Ecto neural progenitor cell (in vitro differentiated cells): ENCODE results near the gene SPRYD4.
A peak's percentile ranks its signal among the peaks of the same experiment; 100 is the strongest.

Experiments
- DNase-seq: peaks from one replicate; pipeline ENCODE4 v3.0.0-alpha.2; 2018; ENCODE audit warnings: low spot score

SPRYD4 gene

DNA sequence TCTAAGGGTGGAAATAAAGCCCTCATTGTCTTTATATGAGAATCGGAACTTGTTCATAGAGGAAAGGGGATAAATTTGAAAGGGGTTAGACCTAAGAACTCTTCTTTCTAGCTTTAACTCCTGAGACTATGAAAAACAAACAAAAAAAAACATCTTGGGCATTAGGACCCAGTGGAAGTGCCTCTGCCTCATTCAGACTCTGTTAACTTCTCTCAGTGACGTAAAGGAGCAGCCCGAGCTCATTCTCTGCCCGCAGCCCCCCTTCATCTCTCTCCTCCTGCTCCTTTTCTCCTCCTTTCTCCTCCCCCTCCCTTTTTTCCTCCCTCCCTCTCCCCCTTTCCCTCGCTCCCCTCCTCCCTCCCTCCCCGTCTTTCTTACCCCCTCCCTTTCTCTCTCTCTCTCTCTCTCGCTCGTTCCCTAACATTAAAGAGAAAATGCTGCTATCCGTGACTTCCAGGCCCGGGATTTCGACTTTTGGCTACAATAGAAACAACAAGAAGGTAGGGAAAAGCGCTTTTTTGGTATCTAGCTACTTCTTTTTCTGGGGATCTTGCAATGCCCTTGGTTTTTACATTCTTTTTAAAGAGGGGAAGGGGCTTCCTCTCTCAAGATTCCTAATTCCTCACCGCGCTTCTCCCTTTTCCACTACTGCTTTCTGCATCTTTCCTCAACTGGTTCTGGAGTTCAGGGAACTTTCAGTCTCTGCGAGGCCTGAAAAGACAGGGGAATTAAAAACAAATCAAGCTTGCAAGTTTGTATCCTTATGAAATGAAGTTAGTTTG lies 53.4 kb downstream of the SPRYD4 start, which contains the start of gene RBMS2:
RBMS2 (plus strand) TSS at position 231 of the 782 bp plus-strand sequence; CDS start at position 435, 204 bp downstream.
- peak; percentile 85 for DNase-seq

DNA sequence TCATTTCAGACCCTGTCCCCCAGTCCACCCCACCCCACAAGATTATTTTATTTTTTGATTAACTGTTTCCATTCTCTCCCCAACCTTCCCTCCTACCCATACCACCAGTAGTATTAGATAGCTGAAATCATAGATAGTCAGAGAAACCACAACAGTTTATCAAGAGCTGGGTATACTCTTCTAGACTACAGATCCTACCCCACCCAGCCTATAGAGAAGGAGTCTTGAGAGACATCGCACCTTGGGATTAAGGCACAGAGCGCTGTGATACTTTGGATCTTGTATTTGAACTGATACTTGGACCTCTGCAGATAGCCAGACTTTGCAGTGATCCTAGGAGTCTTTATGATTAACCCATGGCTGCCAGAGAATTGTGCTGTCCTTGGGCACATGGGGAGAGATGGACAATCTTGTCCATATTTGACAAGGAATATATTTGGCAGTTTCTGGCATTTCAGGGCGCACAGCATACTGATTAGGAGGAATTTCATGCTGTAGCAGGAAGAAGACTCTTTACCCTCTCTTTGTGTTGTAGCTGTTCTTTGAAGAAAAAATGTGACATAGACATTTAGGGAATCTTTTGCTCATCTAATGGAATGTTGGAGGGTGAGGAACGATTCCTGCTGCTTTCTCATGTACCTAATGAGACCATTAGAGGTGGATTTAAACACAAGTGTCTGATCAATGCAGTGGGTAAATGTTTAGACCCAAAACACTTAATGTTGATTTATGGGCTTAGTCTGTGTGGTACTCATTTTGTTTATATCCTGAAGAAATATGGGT lies 54.2 kb downstream of the SPRYD4 start:
- DNase-seq: no peak

- no peak for DNase-seq
Observed at GRCh38 chr12:56528846-56529245, 60.5 kb downstream of the SPRYD4 start.
